ENCODE data around the gene SNAPIN. TPM values are rescaled to one million over a fixed set of nuclear protein-coding genes. Genes with fewer than 3 reads are reported as not detected.

SNAPIN gene
- total RNA-seq, 2 donors from 2014 or later = 29.3 to 33.0 TPM

DNA sequence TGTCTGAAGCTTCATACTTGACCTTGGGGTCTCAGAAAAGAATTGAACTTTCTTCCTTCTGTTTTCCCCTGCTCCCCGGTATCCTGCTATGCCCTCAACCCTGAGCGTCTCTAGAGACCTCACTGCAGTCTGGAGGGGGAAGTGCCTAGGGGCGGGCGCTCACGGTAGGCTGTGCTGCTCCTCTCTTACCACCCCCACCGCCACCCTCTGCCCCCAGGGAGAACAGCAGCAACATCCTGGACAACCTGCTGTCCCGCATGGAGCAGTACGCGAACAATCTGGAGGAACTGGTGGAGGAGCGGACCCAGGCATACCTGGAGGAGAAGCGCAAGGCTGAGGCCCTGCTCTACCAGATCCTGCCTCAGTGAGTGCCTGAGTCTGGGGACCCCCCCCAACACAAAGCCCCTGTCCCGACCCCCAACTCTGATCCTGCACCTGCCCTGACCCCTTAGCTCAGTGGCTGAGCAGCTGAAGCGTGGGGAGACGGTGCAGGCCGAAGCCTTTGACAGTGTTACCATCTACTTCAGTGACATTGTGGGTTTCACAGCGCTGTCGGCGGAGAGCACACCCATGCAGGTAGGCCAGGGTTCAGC, 30.3 kb downstream of the SNAPIN start:
- Histone ChIP-seq H3K9ac (ENCODE audit: low read depth in 2 of 2, low read length in 2 of 2) (no peak overlapping the region), H3K4me1 (no peaks in the 10 kb centered on the region), H3K4me3 (no peak overlapping the region), H3K27ac (no peak overlapping the region), H3K36me3 (no peaks in the 10 kb centered on the region), H3K27me3 (no peaks in the 10 kb centered on the region), H3K9me3 (no peaks in the 10 kb centered on the region)
- TF ChIP-seq, protein P1, sequence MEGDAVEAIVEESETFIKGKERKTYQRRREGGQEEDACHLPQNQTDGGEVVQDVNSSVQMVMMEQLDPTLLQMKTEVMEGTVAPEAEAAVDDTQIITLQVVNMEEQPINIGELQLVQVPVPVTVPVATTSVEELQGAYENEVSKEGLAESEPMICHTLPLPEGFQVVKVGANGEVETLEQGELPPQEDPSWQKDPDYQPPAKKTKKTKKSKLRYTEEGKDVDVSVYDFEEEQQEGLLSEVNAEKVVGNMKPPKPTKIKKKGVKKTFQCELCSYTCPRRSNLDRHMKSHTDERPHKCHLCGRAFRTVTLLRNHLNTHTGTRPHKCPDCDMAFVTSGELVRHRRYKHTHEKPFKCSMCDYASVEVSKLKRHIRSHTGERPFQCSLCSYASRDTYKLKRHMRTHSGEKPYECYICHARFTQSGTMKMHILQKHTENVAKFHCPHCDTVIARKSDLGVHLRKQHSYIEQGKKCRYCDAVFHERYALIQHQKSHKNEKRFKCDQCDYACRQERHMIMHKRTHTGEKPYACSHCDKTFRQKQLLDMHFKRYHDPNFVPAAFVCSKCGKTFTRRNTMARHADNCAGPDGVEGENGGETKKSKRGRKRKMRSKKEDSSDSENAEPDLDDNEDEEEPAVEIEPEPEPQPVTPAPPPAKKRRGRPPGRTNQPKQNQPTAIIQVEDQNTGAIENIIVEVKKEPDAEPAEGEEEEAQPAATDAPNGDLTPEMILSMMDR (IDR thresholded peaks at IDR 0.05) = no peak
- intact Hi-C loops (cut with DNase I) = no loop called here
- DNase-seq = no peak

DNA sequence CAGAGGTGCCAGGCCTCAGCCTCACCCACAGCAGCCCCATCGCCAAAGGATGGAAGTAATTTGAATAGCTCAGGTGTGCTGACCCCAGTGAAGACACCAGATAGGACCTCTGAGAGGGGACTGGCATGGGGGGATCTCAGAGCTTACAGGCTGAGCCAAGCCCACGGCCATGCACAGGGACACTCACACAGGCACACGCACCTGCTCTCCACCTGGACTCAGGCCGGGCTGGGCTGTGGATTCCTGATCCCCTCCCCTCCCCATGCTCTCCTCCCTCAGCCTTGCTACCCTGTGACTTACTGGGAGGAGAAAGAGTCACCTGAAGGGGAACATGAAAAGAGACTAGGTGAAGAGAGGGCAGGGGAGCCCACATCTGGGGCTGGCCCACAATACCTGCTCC, 35.0 kb downstream of the SNAPIN start:
- H3K9me3 ChIP-seq = no peaks in the 10 kb centered on the region
- no peak for DNase-seq
- H3K4me3 ChIP-seq = no peak overlapping the region
- no peak overlapping the region for H3K27ac ChIP-seq
- no peak overlapping the region for H3K9ac ChIP-seq (ENCODE audit: low read depth in 2 of 2, low read length in 2 of 2)
- H3K27me3 ChIP-seq = no peaks in the 10 kb centered on the region
- no peaks in the 10 kb centered on the region for H3K36me3 ChIP-seq
- TF ChIP-seq, protein P1 (IDR thresholded peaks at IDR 0.05) = no peak
- no peaks in the 10 kb centered on the region for H3K4me1 ChIP-seq
- intact Hi-C loops (cut with DNase I) = no loop called here

GRCh38 chr1:153696741-153697140, 38.2 kb downstream of the SNAPIN start:
- Histone ChIP-seq H3K9me3 (no peaks in the 10 kb centered on the region), H3K9ac (ENCODE audit: low read depth in 2 of 2, low read length in 2 of 2) (no peak overlapping the region), H3K27ac (no peak overlapping the region), H3K36me3 (no peaks in the 10 kb centered on the region), H3K4me1 (no peaks in the 10 kb centered on the region), H3K27me3 (no peaks in the 10 kb centered on the region), H3K4me3 (no peak overlapping the region)
- TF ChIP-seq, protein P1 (IDR thresholded peaks at IDR 0.05) = no peak
- no peak for DNase-seq
- intact Hi-C loops (cut with DNase I) = no loop called here

DNA sequence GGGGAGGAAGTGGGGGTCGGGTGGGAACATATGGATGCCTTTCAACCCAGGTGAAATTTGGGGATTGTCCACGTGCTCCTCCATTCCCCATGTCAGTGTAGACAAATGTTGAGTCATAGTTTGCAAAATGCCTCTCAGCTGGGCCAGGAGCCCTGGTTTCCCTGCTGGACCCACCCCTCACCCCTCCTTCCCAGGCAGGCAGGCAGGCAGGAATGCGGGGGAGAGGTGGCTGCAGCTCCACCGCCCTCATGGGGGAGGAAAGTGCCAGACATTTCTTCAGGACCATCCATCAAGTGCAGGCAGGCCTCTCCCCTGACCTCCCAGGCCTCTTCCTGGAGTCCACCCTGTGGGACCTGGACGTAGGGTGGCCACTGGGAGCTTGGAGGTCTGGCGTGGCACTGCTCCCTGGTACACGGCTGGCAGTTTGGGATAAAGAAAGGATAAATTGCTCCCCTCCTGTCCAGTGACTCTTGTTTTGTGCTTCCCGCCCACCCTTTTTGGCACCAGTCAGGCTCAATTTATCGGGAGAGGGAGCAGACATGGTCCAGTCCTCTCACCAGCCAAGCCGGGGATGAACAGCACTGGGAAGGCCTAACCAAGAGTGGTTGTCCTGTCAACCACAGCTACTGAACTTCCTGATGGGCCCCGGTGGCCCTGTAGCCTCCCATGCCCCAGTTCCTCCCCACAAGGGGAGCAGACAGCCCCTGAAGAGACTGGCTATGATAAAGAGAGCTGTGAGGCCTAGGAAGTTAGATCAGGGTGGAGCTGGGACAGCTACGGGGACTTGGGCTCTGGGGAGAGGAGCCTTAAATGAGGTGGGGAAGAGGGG, 38.9 kb downstream of the SNAPIN start:
- Histone ChIP-seq H3K9ac (ENCODE audit: low read depth in 2 of 2, low read length in 2 of 2) (no peak overlapping the region), H3K4me3 (no peak overlapping the region), H3K27me3 (no peaks in the 10 kb centered on the region), H3K36me3 (no peaks in the 10 kb centered on the region), H3K27ac (no peak overlapping the region), H3K9me3 (no peaks in the 10 kb centered on the region), H3K4me1 (no peaks in the 10 kb centered on the region)
- intact Hi-C loops (cut with DNase I) = no loop called here
- no peak for DNase-seq
- TF ChIP-seq, protein P1 (IDR thresholded peaks at IDR 0.05) = no peak

- Histone ChIP-seq H3K27ac (no peak overlapping the region), H3K36me3 (no peaks in the 10 kb centered on the region), H3K9me3 (no peaks in the 10 kb centered on the region), H3K9ac (ENCODE audit: low read depth in 2 of 2, low read length in 2 of 2) (no peak overlapping the region), H3K27me3 (no peaks in the 10 kb centered on the region), H3K4me1 (no peaks in the 10 kb centered on the region), H3K4me3 (no peak overlapping the region)
- intact Hi-C loops (cut with DNase I) = no loop called here
- TF ChIP-seq, protein P1 (IDR thresholded peaks at IDR 0.05) = no peak
- peak; percentile 34 for DNase-seq
Observed at GRCh38 chr1:153698020-153698922, 39.8 kb downstream of the SNAPIN start.
